A549 treated with CpdA at 1 μM for 4 hours (cell line): ENCODE data around the gene DNM1. TPM values are rescaled to one million over a fixed set of nuclear protein-coding genes. Genes with fewer than 3 reads are reported as not detected.

Experiments
- total RNA-seq: library from RNA; stranded (reverse); fragments of 200-300 nt; extraction: Qiagen RNA extraction; gene quantifications from 5 replicates; pipeline ENCODE4 v1.2.3, GENCODE V29; 2022; ENCODE audit warnings: low read depth

The DNM1 gene
- 82.3 to 102 TPM (median 86.9 TPM) in 5 replicates for total RNA-seq

DNA sequence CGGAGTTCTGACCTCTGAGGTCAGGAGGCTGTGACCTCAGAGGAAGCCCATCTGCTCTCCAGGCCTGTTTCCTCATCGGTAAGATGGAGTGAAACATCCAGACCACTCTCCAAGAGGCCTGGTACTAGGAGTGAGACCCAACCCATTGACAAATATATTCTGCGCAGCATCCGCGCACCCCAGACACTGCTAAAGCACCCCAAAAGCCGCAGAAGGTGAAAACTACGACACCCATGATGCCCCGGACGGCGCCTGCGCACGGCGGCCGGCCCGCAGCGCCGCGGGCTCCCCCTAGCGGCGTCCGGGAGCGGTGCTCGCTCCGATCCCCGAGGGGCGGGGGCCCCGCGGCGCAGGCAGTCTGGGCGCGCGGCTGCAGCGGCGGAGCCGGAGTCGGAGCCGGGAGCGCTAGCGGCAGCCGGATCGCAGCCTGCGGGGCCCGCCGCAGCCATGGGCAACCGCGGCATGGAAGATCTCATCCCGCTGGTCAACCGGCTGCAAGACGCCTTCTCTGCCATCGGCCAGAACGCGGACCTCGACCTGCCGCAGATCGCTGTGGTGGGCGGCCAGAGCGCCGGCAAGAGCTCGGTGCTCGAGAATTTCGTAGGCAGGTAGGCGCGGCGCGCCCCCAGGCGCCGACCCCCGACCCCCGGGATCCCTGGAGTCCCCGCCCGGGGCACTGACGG, at the start of gene DNM1:
DNM1 (plus strand) TSS at position 356 of the 683 bp plus-strand sequence; CDS start at position 448, 92 bp downstream.

DNA sequence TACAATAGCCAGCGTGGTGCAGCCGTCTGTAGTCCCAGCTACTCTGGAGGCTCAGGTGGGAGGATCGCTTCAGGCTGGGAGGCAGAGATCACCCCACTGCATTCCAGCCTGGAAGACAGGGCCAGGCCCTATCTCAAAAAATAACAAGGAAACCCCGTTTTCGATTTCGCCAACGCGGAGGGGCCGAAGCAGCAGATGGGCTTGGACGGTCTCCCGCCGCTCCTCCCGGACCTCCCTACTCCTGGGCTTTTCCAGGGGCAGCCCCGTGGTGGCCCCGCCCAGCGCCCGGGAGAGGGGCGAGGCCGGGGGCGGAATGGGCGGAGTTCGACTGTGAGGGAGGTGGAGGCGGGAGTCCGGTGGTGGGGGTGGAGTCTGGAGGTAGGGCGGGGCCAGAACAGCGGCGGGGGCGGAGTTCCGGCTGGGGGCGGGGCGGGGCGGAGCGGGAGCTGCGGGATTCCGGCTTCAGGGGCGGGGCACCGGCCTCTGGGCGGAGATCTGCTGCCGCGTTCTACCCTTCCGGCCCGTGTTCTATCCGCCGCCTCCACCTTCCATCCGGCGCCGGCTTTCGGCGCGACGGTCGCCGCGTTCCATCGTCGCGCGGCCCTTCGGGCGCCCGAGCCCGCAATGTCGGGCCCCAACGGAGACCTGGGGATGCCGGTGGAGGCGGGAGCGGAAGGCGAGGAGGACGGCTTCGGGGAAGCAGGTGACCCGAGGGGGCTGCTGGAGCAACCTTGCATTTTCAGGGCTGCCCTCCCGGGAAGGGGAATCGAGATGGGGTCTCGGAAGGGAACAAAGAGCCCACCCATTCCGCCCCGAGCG, 43.2 kb upstream of the DNM1 start, which contains the start of gene BBLN:
BBLN (plus strand) TSS at position 482 of the 819 bp plus-strand sequence; CDS start at position 625, 143 bp downstream.

DNA sequence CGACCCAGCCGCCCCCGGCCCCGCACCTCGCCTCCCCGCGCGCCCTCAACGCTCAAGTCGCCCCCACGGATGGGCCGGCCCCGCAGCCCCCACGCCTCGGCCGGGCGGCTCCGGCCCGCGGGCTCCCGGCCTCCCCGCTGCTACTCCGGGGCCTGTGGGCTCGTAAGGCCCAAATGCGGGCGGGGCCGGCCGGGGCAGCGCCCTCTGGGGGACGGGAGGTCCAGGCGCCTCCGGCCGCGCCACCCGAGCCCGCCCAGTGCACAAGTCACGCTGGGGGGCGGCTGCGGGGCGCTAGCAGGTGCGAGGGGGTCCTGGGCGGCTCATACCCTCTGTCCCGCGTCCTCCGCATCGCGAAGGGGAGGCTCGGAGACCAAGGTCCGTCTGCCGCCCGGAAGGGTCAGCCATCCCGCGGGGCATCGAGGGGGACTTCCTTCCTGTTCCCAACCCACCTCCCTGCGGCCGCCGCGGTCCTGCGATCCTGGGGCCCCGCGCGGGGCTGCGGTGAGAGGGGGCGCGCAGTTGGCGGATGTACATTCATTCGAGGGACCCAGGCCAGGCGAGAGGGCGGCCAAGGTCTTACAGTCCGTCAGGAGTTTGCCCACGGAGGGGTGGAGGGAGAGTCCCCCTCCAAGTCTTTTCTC, 11.7 kb upstream of the DNM1 start, which contains the start of gene CIZ1:
CIZ1 (minus strand) TSS at position 167 of the 641 bp plus-strand sequence. CDS start 715 bp downstream, outside the sequence.

GRCh38 chr9:128275198-128276007, 72.2 kb downstream of the DNM1 start, which contains the start of gene GOLGA2:
Gene GOLGA2, minus strand, starts transcription at chr9:128276007. Its CDS starts 31 bp downstream, at chr9:128275976.

GRCh38 chr9:128276008-128276573, 72.9 kb downstream of the DNM1 start, which contains the start of gene SWI5:
Gene SWI5, plus strand, starts transcription at chr9:128276276.

Other genes with a start within 250 kb of the DNM1 start
- 65.8 to 85.4 TPM (median 74.9 TPM) in 5 replicates for gene EEIG1, start 222.4 kb upstream of the DNM1 start, total RNA-seq
- gene NAIF1, start 136.1 kb upstream of the DNM1 start, total RNA-seq = 5.4 to 8.4 TPM (median 8.2 TPM) in 5 replicates
- gene SLC25A25, start 135.1 kb upstream of the DNM1 start, total RNA-seq = 8.1 to 9.8 TPM (median 8.2 TPM) in 5 replicates
- gene PTGES2, start 75.7 kb upstream of the DNM1 start, total RNA-seq = 69.0 to 104 TPM (median 95.2 TPM) in 5 replicates
- 1.0 to 5.7 TPM (median 3.3 TPM) in 5 replicates for gene LCN2, start 53.9 kb upstream of the DNM1 start, total RNA-seq
- gene BBLN, start 43.1 kb upstream of the DNM1 start, total RNA-seq = 40.0 to 66.7 TPM (median 60.4 TPM) in 5 replicates
- gene CIZ1, start 11.8 kb upstream of the DNM1 start, total RNA-seq = 68.6 to 92.4 TPM (median 89.9 TPM) in 5 replicates
- 46.7 to 56.1 TPM (median 50.3 TPM) in 5 replicates for gene GOLGA2, start 72.6 kb downstream of the DNM1 start, total RNA-seq
- 45.4 to 49.3 TPM (median 48.8 TPM) in 5 replicates for gene SWI5, start 72.9 kb downstream of the DNM1 start, total RNA-seq
- 41.8 to 58.7 TPM (median 50.6 TPM) in 5 replicates for gene TRUB2, start 119.1 kb downstream of the DNM1 start, total RNA-seq
- gene COQ4, start 119.5 kb downstream of the DNM1 start, total RNA-seq = 49.6 to 63.0 TPM (median 60.8 TPM) in 5 replicates
- gene SLC27A4, start 137.1 kb downstream of the DNM1 start, total RNA-seq = 33.7 to 52.5 TPM (median 47.1 TPM) in 5 replicates
- gene URM1, start 168.0 kb downstream of the DNM1 start, total RNA-seq = 63.1 to 87.1 TPM (median 82.4 TPM) in 5 replicates
- gene CERCAM, start 217.5 kb downstream of the DNM1 start, total RNA-seq = 31.8 to 43.4 TPM (median 33.7 TPM) in 5 replicates